Measurements from ENCODE around the gene MACROH2A1.

Gene MACROH2A1

GRCh38 chr5:135400866-135401265 is 1.8 kb upstream of the MACROH2A1 start:
- DNase-seq (ENCODE audit: low read depth): no peak
- TF ChIP-seq POLR2A (IDR thresholded peaks at IDR 0.05; ENCODE audit: extremely low read depth, insufficient read length) (no peak), MAX (IDR thresholded peaks at IDR 0.05; ENCODE audit: low read depth, low read length) (no peak), MYC (IDR thresholded peaks at IDR 0.05; ENCODE audit: low read depth, low read length) (no peak), CTCF (IDR thresholded peaks at IDR 0.05; ENCODE audit: low read depth, low read length) (no peak)

GRCh38 chr5:135399794-135400542 is 937 bp upstream of the MACROH2A1 start:
- no peak for TF ChIP-seq CTCF (IDR thresholded peaks at IDR 0.05; ENCODE audit: low read depth, low read length)
- peak overlapping the region; percentile 68 for H3K4me3 ChIP-seq (ENCODE audit: low read depth, low read length)
- no peak for DNase-seq (ENCODE audit: low read depth)

More at GRCh38 chr5:135400866-135401265, 1.8 kb upstream of the MACROH2A1 start:
- H3K4me3 ChIP-seq (ENCODE audit: low read depth, low read length): no peak overlapping the region

- DNase-seq (ENCODE audit: low read depth): peak; percentile 60
- H3K4me3 ChIP-seq (ENCODE audit: low read depth, low read length): peak overlapping the region; percentile 88
- TF ChIP-seq POLR2A (IDR thresholded peaks at IDR 0.05; ENCODE audit: extremely low read depth, insufficient read length) (no peak), CTCF (IDR thresholded peaks at IDR 0.05; ENCODE audit: low read depth, low read length) (no peak), MYC (IDR thresholded peaks at IDR 0.05; ENCODE audit: low read depth, low read length) (no peak)
These were observed 724 bp downstream of the MACROH2A1 start for GRCh38 chr5:135398160-135398854.

GRCh38 chr5:135397084-135397483 is 1.9 kb downstream of the MACROH2A1 start:
- peak overlapping the region; percentile 88 for H3K4me3 ChIP-seq (ENCODE audit: low read depth, low read length)
- no peak for DNase-seq (ENCODE audit: low read depth)
- TF ChIP-seq CTCF (IDR thresholded peaks at IDR 0.05; ENCODE audit: low read depth, low read length): no peak
- no peak for TF ChIP-seq MAX (IDR thresholded peaks at IDR 0.05; ENCODE audit: low read depth, low read length)
- no peak for TF ChIP-seq POLR2A (IDR thresholded peaks at IDR 0.05; ENCODE audit: extremely low read depth, insufficient read length)
- no peak for TF ChIP-seq MYC (IDR thresholded peaks at IDR 0.05; ENCODE audit: low read depth, low read length)

GRCh38 chr5:135396459-135397055 is 2.5 kb downstream of the MACROH2A1 start:
- TF ChIP-seq MYC (IDR thresholded peaks at IDR 0.05; ENCODE audit: low read depth, low read length) (no peak), MAX (IDR thresholded peaks at IDR 0.05; ENCODE audit: low read depth, low read length) (no peak), POLR2A (IDR thresholded peaks at IDR 0.05; ENCODE audit: extremely low read depth, insufficient read length) (no peak), CTCF (IDR thresholded peaks at IDR 0.05; ENCODE audit: low read depth, low read length) (no peak)
- H3K4me3 ChIP-seq (ENCODE audit: low read depth, low read length): peak overlapping the region; percentile 88
- no peak for DNase-seq (ENCODE audit: low read depth)

All from NB4 (cell line).